H1 (cell line): ENCODE data around the gene AIPL1. TPM values are rescaled to one million over a fixed set of nuclear protein-coding genes. Genes with fewer than 3 reads are reported as not detected.

Experiments used
- CTCF ChIA-PET: fragments of 300-600 bp; sonication (Branson Sonifier 250); formaldehyde crosslinking; loops from one replicate; lab custom pipeline; 2021; ENCODE audit not compliant: partially characterized antibody; lab: Charles Lee
- POLR2A ChIA-PET: fragments of 300-600 bp; sonication (Branson Sonifier 250); formaldehyde crosslinking; loops from one replicate; lab custom pipeline; 2021; ENCODE audit warnings: inconsistent platforms; ENCODE audit not compliant: partially characterized antibody; lab: Charles Lee
- DNase-seq, 2 experiments: peaks; one replicate each; pipeline versions ENCODE4 v3.0.0 to v3.0.0-alpha.2; 2010 to 2022; ENCODE audit warnings: low spot score in 2 of 2, low read depth in 1 of 2, mixed read lengths in 1 of 2
- FAIRE-seq: peaks from 2 replicates; lab custom pipeline; 2011; peaks lifted over from hg19 to GRCh38; lab: Jason Lieb, UNC
- H2AFZ ChIP-seq: 2 replicates; pipeline ENCODE4 v1.8.1; 2012; ENCODE audit warnings: low read length, inconsistent platforms
- H2AK5ac ChIP-seq: 2 replicates; pipeline ENCODE4 v1.6.1; 2013; ENCODE audit warnings: low read depth, low read length
- H2BK120ac ChIP-seq: replicated peaks from 2 replicates; pipeline ENCODE3; 2013; ENCODE audit warnings: low read depth, low read length, inconsistent platforms
- H2BK12ac ChIP-seq: 2 replicates; pipeline ENCODE4 v1.6.1; 2013; ENCODE audit warnings: low read depth, low read length
- H2BK15ac ChIP-seq: 2 replicates; pipeline ENCODE4 v1.6.1; 2013; ENCODE audit warnings: low read length
- H2BK20ac ChIP-seq: 2 replicates; pipeline ENCODE4 v1.6.1; 2013; ENCODE audit warnings: low read length
- H2BK5ac ChIP-seq: 2 replicates; pipeline ENCODE4 v1.6.1; 2013; ENCODE audit warnings: low read depth, low read length
- H3K14ac ChIP-seq: 2 replicates; pipeline ENCODE4 v1.6.1; 2013; ENCODE audit warnings: inconsistent platforms; ENCODE audit not compliant: insufficient read length
- H3K18ac ChIP-seq: 2 replicates; pipeline ENCODE4 v1.6.1; 2013; ENCODE audit warnings: low read length; ENCODE audit errors: extremely low read depth
- H3K23ac ChIP-seq: 2 replicates; pipeline ENCODE4 v1.6.1; 2013; ENCODE audit warnings: inconsistent platforms; ENCODE audit not compliant: insufficient read length
- H3K23me2 ChIP-seq: 2 replicates; pipeline ENCODE4 v1.6.1; 2013; ENCODE audit warnings: low read depth, low read length
- H3K27ac ChIP-seq: 2 replicates; pipeline ENCODE4 v1.6.1; 2011; ENCODE audit warnings: low read depth, low read length, inconsistent platforms
- H3K27me3 ChIP-seq, 4 experiments: replicated peaks in 1 of 4; 1 replicate in 1 of 4; 2 replicates in 3 of 4; pipeline versions ENCODE4 v1.6.1 to v1.8.1; 2011 to 2013; ENCODE audit warnings: low read length in 3 of 4, mild to moderate bottlenecking in 3 of 4, inconsistent platforms in 2 of 4, mixed read lengths in 2 of 4, moderate library complexity in 1 of 4; ENCODE audit not compliant: control insufficient read depth in 3 of 4, insufficient read depth in 3 of 4; ENCODE audit errors: extremely low read depth in 1 of 4
- H3K36me3 ChIP-seq, 4 experiments: 2 replicates each; pipeline versions ENCODE4 v1.6.1 to v1.8.1; 2011 to 2013; ENCODE audit warnings: mild to moderate bottlenecking in 4 of 4, low read length in 3 of 4, moderate library complexity in 2 of 4, control low read depth in 1 of 4, inconsistent platforms in 1 of 4; ENCODE audit not compliant: insufficient read depth in 4 of 4, control insufficient read depth in 2 of 4
- H3K4ac ChIP-seq: replicated peaks from 2 replicates; pipeline ENCODE3; 2013; ENCODE audit warnings: low read length, low read depth, mixed read lengths, inconsistent platforms; ENCODE audit not compliant: insufficient read length
- H3K4me1 ChIP-seq, 4 experiments: replicated peaks in 1 of 4; 1 replicate in 1 of 4; 2 replicates in 3 of 4; pipeline versions ENCODE4 v1.6.1 to v1.8.1; 2011 to 2013; ENCODE audit warnings: low read length in 3 of 4, inconsistent platforms in 2 of 4, mixed read lengths in 1 of 4; ENCODE audit not compliant: insufficient read depth in 4 of 4, control insufficient read depth in 3 of 4
- H3K4me2 ChIP-seq, 2 experiments: 2 replicates each; pipeline versions ENCODE4 v1.6.1 to v1.8.1; 2011 to 2013; ENCODE audit warnings: low read depth in 2 of 2, low read length in 2 of 2, control low read depth in 1 of 2, inconsistent platforms in 1 of 2, mild to moderate bottlenecking in 1 of 2; ENCODE audit not compliant: insufficient read depth in 1 of 2
- H3K4me3 ChIP-seq, 4 experiments: fragments of 200-600, 300-600 bp in 1 of 4; sonication (generic), shearing (Covaris generic), sonication (Bioruptor Twin) in 1 of 4; 2 replicates each; pipeline versions ENCODE4 v1.5.1 to v1.8.1; 2011 to 2016; ENCODE audit warnings: low read length in 4 of 4, low read depth in 3 of 4, control low read depth in 2 of 4, inconsistent platforms in 2 of 4, mild to moderate bottlenecking in 2 of 4, mixed read lengths in 1 of 4, moderate library complexity in 1 of 4; ENCODE audit not compliant: insufficient read depth in 2 of 4; ENCODE audit errors: extremely low read depth in 1 of 4
- H3K56ac ChIP-seq: replicated peaks from 2 replicates; pipeline ENCODE3; 2013; ENCODE audit warnings: low read depth, mild to moderate bottlenecking, mixed read lengths, low read length, inconsistent platforms; ENCODE audit not compliant: insufficient read length
- H3K79me1 ChIP-seq: 2 replicates; pipeline ENCODE4 v1.6.1; 2013; ENCODE audit warnings: low read depth, low read length, control low read depth
- H3K79me2 ChIP-seq, 2 experiments: 2 replicates each; pipeline versions ENCODE4 v1.6.1 to v1.8.1; 2012 to 2013; ENCODE audit warnings: low read length in 2 of 2, mild to moderate bottlenecking in 2 of 2, inconsistent platforms in 1 of 2; ENCODE audit not compliant: insufficient read depth in 2 of 2, control insufficient read depth in 1 of 2
- H3K9ac ChIP-seq, 4 experiments: replicated peaks in 1 of 4; 1 replicate in 1 of 4; 2 replicates in 3 of 4; pipeline versions ENCODE4 v1.6.1 to v1.8.1; 2011 to 2013; ENCODE audit warnings: low read depth in 3 of 4, low read length in 3 of 4, control low read depth in 2 of 4, mild to moderate bottlenecking in 2 of 4, moderate library complexity in 2 of 4, inconsistent platforms in 1 of 4; ENCODE audit errors: extremely low read depth in 1 of 4
- H3K9me3 ChIP-seq, 2 experiments: 2 replicates each; pipeline versions ENCODE4 v1.6.1 to v1.8.1; 2012 to 2013; ENCODE audit warnings: mild to moderate bottlenecking in 2 of 2, moderate library complexity in 2 of 2, control low read depth in 1 of 2, inconsistent platforms in 1 of 2, low read depth in 1 of 2, low read length in 1 of 2, mixed read lengths in 1 of 2; ENCODE audit not compliant: insufficient read depth in 2 of 2
- H4K20me1 ChIP-seq, 2 experiments: replicated peaks in 1 of 2; 2 replicates each; pipeline versions ENCODE3 to v1.8.1; 2011 to 2013; ENCODE audit warnings: inconsistent platforms in 2 of 2, low read length in 2 of 2, mild to moderate bottlenecking in 1 of 2; ENCODE audit not compliant: insufficient read depth in 2 of 2, control insufficient read depth in 1 of 2
- H4K5ac ChIP-seq: 2 replicates; pipeline ENCODE4 v1.6.1; 2013; ENCODE audit warnings: low read length, low read depth, mixed read lengths, inconsistent platforms; ENCODE audit not compliant: insufficient read length
- H4K8ac ChIP-seq: 2 replicates; pipeline ENCODE4 v1.8.0; 2013; ENCODE audit warnings: mild to moderate bottlenecking, moderate library complexity, low read length, inconsistent platforms; ENCODE audit not compliant: insufficient read depth; ENCODE audit errors: extremely low read depth
- H4K91ac ChIP-seq: replicated peaks from 2 replicates; pipeline ENCODE3; 2013; ENCODE audit warnings: low read length, mixed read lengths, inconsistent platforms; ENCODE audit not compliant: insufficient read length
- ATF2 ChIP-seq: IDR thresholded peaks from 2 replicates; pipeline ENCODE4 v1.6.1; 2012; ENCODE audit warnings: low read length, inconsistent platforms
- BACH1 ChIP-seq: IDR thresholded peaks from 2 replicates; pipeline ENCODE4 v1.6.1; 2012; ENCODE audit warnings: low read length, improper control_type of control experiment
- BCL11A ChIP-seq, 2 experiments: IDR thresholded peaks; one replicate each; pipeline ENCODE4 v1.6.1; 2011; ENCODE audit warnings: low read depth in 2 of 2, low read length in 2 of 2, mild to moderate bottlenecking in 2 of 2
- FOSL1 ChIP-seq: IDR thresholded peaks from 2 replicates; pipeline ENCODE4 v1.6.1; 2011; ENCODE audit warnings: mild to moderate bottlenecking, low read depth, low read length, moderate library complexity; ENCODE audit not compliant: insufficient read depth
- HDAC6 ChIP-seq: IDR thresholded peaks from one replicate; pipeline ENCODE4 v1.7.1; 2012; ENCODE audit warnings: low read depth, mild to moderate bottlenecking, inconsistent platforms, low read length, moderate library complexity
- JUN ChIP-seq: IDR thresholded peaks from 2 replicates; pipeline ENCODE4 v1.6.1; 2011; ENCODE audit warnings: low read depth, mild to moderate bottlenecking, improper control_type of control experiment, low read length
- KDM1A ChIP-seq: fragments of 200-600, 300-600 bp; sonication (generic); IDR thresholded peaks from 2 replicates; pipeline ENCODE4 v1.7.1; 2016; ENCODE audit warnings: mild to moderate bottlenecking, low read length, borderline replicate concordance
- SIRT6 ChIP-seq: IDR thresholded peaks from one replicate; pipeline ENCODE4 v1.7.1; 2012; ENCODE audit warnings: low read length, inconsistent platforms
- SP4 ChIP-seq: IDR thresholded peaks from 2 replicates; pipeline ENCODE4 v1.6.1; 2012; ENCODE audit warnings: low read length, inconsistent platforms
- SUZ12 ChIP-seq: fragments of 200-600 bp; sonication (generic); IDR thresholded peaks from 2 replicates; pipeline ENCODE4 v1.6.1; 2012; ENCODE audit warnings: mild to moderate bottlenecking, inconsistent platforms, low read length, moderate library complexity, mixed read lengths
- WGBS, 2 experiments: shearing (Covaris generic) in 1 of 2; methylation state at CpG; one replicate each; pipeline versions ENCODE4 v1.1.6 to v1.1.7; 2013 to 2015; ENCODE audit warnings: low lambda C conversion rate in 2 of 2, mixed read lengths in 2 of 2, inconsistent platforms in 1 of 2, low coverage in 1 of 2, missing lambda C conversion rate in 1 of 2; ENCODE audit not compliant: insufficient replicate concordance in 2 of 2, insufficient coverage in 1 of 2, insufficient read length in 1 of 2; ENCODE audit errors: extremely low coverage in 1 of 2, missing lambda C conversion rate in 1 of 2; 5-methylcytosine and 5-hydroxymethylcytosine counted together
- polyA plus RNA-seq, 7 experiments: library from polyadenylated mRNA; depleted of rRNA in 3 of 7; stranded (reverse) in 5 of 7; unstranded in 2 of 7; fragments of >200 nt in 5 of 7; fragments of 200-250 nt in 2 of 7; gene quantifications; 1 replicate in 5 of 7; 2 replicates in 1 of 7; 4 replicates in 1 of 7; pipeline versions ENCODE4 v1.2.1 to v1.2.3, GENCODE V29; 2011 to 2013; ENCODE audit warnings: missing spikeins in 2 of 7, mixed read lengths in 2 of 7
- total RNA-seq: library from RNA; stranded (reverse); fragmentation: NEBNext Ultra II Directional; extraction: Animal tissue kit (Norgen Biotek cat#: 25700); gene quantifications from 2 replicates; pipeline ENCODE4 v1.2.1, GENCODE V29; 2021

The AIPL1 gene
- total and polyA plus RNA-seq, 2 of the 8 experiments (the other 6 are each of a cell fraction or from before 2014, with no cell fraction given): 0.56 to 0.71 TPM

- no peak overlapping the region for H2AFZ ChIP-seq
- no peak overlapping the region for H3K18ac ChIP-seq
- no peaks in the 10 kb centered on the region for H4K20me1 ChIP-seq
- no peak overlapping the region for H3K4ac ChIP-seq
- no peak for DNase-seq
- H4K91ac ChIP-seq: no peak overlapping the region
- H3K27ac ChIP-seq: no peak overlapping the region
- no peaks in the 10 kb centered on the region for H3K23me2 ChIP-seq
- H3K4me1 ChIP-seq: peaks cover 0 to 3% (median 0%) of the 10 kb centered on the region in 4 experiments; a peak in 1 of 7 replicates
- no peaks in the 10 kb centered on the region for H3K79me2 ChIP-seq
- H2BK20ac ChIP-seq: no peak overlapping the region
- no peak overlapping the region for H2AK5ac ChIP-seq
- H3K14ac ChIP-seq: no peak overlapping the region
- no peak overlapping the region for H3K9ac ChIP-seq
- no peak for TF ChIP-seq KDM1A
- no peak for TF ChIP-seq HDAC6
- no peak for TF ChIP-seq BCL11A (IDR thresholded peaks at IDR 0.05; ENCODE audit: low read depth in 2 of 2, low read length in 2 of 2)
- TF ChIP-seq ATF2: no peak
- TF ChIP-seq BACH1: no peak
- no peak for TF ChIP-seq SIRT6
- TF ChIP-seq SUZ12: no peak
- no peak for TF ChIP-seq SP4
- no peak for TF ChIP-seq FOSL1
- TF ChIP-seq JUN: no peak
- no peak overlapping the region for H4K8ac ChIP-seq
- H2BK5ac ChIP-seq: no peak overlapping the region
- 85% methylated on average over 6 of the region's 6 CpGs; no CpG with 5 or more reads in 1 of the 2 experiments for WGBS, 2 experiments
- no peak overlapping the region for H3K4me3 ChIP-seq
- no peak overlapping the region for H3K4me2 ChIP-seq
- no peaks in the 10 kb centered on the region for H3K36me3 ChIP-seq
- no peak overlapping the region for H2BK15ac ChIP-seq
- FAIRE-seq: no peak
- H4K5ac ChIP-seq: no peak overlapping the region
- no peak overlapping the region for H2BK12ac ChIP-seq
- H3K9me3 ChIP-seq: peaks cover 0 to 2% of the 10 kb centered on the region in 2 experiments; a peak in 1 of 4 replicates
- no peak overlapping the region for H3K23ac ChIP-seq
- ChIA-PET CTCF (interaction anchor here (1.2 kb wide), 1 partner anchor 324 kb away, joined by 3 read pairs; no protein-coding TSS in a partner anchor), POLR2A (no interaction called here)
- no peaks in the 10 kb centered on the region; a peak in 1 of 7 replicates for H3K27me3 ChIP-seq
- H3K79me1 ChIP-seq: no peaks in the 10 kb centered on the region
- no peak overlapping the region for H2BK120ac ChIP-seq
- H3K56ac ChIP-seq: no peak overlapping the region
Measured at GRCh38 chr17:6402258-6402657, 32.7 kb downstream of the AIPL1 start.
